GM18505 (cell line): ENCODE measurements around the gene UGT1A5.
"Not testable (repeated sequence)": the region's sequence is repeated elsewhere in the genome, so short reads cannot be mapped to it uniquely, and the experiment has no call there.

Experiments used
- ATAC-seq: cut with Tn5 transposase; IDR thresholded peaks from one replicate; pipeline ENCODE4 v1.9.1; 2021; ENCODE audit not compliant: unreplicated experiment
- POLR2A ChIP-seq: IDR thresholded peaks from 4 replicates; pipeline ENCODE4 v1.6.1; 2011; ENCODE audit warnings: borderline replicate concordance; ENCODE audit not compliant: insufficient read depth, insufficient read length; ENCODE audit errors: extremely low read depth

UGT1A5 gene

GRCh38 chr2:233705911-233706506 lies 6.7 kb upstream of the UGT1A5 start:
- no peak for ATAC-seq
- TF ChIP-seq POLR2A, result no peak

GRCh38 chr2:233706720-233707119 lies 6.0 kb upstream of the UGT1A5 start:
- no peak for TF ChIP-seq POLR2A
- no peak for ATAC-seq

GRCh38 chr2:233707940-233708644 lies 4.6 kb upstream of the UGT1A5 start:
- TF ChIP-seq POLR2A, result no peak
- ATAC-seq, result no peak

GRCh38 chr2:233708942-233709341 lies 3.8 kb upstream of the UGT1A5 start:
- TF ChIP-seq POLR2A, result no peak
- ATAC-seq, result no peak

GRCh38 chr2:233711312-233712008 lies 1.2 kb upstream of the UGT1A5 start:
- no peak for TF ChIP-seq POLR2A
- no peak for ATAC-seq

GRCh38 chr2:233713262-233713615 lies 532 bp downstream of the UGT1A5 start:
- ATAC-seq, result no peak
- TF ChIP-seq POLR2A, result no peak

- ATAC-seq, result no peak
- TF ChIP-seq POLR2A, result no peak
Observed at GRCh38 chr2:233714121-233714520, 1.4 kb downstream of the UGT1A5 start.

GRCh38 chr2:233718552-233718951 lies 5.8 kb downstream of the UGT1A5 start, which contains the start of gene UGT1A4:
UGT1A4 (plus strand) TSS chr2:233718736; CDS start chr2:233718821, 85 bp downstream.
- ATAC-seq, result no peak
- no peak for TF ChIP-seq POLR2A

GRCh38 chr2:233728723-233729301 lies 16.1 kb downstream of the UGT1A5 start, which contains the start of gene UGT1A3:
UGT1A3 (plus strand) TSS chr2:233729042; CDS start chr2:233729127, 85 bp downstream.
- ATAC-seq, result no peak
- TF ChIP-seq POLR2A, result no peak

- ATAC-seq, result not testable (repeated sequence)
Observed at GRCh38 chr2:233736868-233737653, 24.4 kb downstream of the UGT1A5 start.

- no peak for TF ChIP-seq POLR2A
- ATAC-seq, result no peak
Observed at GRCh38 chr2:233740870-233741269, 28.2 kb downstream of the UGT1A5 start.

GRCh38 chr2:233743464-233744259 lies 31.0 kb downstream of the UGT1A5 start:
- TF ChIP-seq POLR2A, result no peak
- ATAC-seq, result no peak

- no peak for TF ChIP-seq POLR2A
- ATAC-seq, result no peak
Observed at GRCh38 chr2:233745073-233745755, 32.5 kb downstream of the UGT1A5 start.

GRCh38 chr2:233745838-233746237 lies 33.1 kb downstream of the UGT1A5 start:
- not testable (repeated sequence) for ATAC-seq
